ENCODE results near the gene CTCF.

CTCF gene

DNA sequence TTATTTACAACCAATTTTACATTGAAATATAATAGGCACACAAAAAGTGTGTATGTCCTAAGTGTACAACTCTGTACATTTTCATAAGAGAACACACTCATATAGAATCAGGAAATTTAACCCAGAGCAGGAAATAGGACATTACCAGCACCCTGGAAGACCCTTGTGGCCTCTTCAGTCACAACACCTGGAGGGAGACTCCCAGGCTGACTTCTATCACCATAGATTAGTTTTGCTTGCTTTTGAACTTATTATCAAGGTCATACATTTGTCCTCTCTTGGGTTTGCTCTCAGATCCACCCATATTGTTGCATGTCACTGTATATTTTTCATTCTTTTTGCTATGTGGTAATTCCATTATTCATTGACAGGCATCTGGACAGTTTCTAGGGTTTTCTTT is 27.9 kb upstream of the CTCF start:
- no peak for DNase-seq

DNA sequence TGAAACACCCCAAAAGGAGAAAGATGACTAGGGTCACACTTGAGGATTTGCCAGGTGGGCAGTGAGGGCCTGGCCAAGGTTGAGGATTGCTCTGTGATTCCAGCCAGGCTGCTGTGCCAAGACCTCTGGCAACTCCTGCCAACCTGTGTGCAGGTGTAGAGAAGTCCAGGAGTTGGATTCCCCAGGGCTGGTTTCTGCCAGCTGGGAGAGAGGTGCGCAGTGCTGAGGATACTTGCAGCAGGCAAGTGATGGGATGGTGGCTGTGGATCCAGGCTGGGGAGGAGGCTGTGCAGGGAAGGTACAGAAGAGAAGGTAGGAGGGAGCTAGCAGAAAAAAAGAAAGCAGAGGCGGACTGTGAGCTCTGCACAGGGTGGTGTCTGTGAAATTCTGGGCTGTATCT is 27.1 kb upstream of the CTCF start:
- no peak for DNase-seq

DNA sequence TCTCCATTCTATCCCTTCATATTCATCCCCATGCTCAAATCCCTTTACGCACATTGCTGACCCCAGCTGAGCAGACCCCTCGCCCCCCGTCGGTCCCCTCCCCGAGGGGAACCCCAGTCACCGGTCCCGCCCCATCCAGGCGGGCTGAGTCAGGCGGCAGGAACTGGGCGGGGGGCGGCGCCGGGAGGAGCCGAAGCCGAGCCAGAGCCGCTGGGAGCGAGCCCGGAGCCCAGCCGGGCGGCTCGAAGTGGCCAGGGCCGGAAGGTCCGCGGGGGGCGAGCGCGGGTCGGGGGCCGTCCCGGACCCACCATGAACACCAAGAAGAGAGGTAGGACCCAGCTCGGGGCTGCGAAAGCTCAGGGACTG is 25.1 kb upstream of the CTCF start:
- DNase-seq, result no peak

DNA sequence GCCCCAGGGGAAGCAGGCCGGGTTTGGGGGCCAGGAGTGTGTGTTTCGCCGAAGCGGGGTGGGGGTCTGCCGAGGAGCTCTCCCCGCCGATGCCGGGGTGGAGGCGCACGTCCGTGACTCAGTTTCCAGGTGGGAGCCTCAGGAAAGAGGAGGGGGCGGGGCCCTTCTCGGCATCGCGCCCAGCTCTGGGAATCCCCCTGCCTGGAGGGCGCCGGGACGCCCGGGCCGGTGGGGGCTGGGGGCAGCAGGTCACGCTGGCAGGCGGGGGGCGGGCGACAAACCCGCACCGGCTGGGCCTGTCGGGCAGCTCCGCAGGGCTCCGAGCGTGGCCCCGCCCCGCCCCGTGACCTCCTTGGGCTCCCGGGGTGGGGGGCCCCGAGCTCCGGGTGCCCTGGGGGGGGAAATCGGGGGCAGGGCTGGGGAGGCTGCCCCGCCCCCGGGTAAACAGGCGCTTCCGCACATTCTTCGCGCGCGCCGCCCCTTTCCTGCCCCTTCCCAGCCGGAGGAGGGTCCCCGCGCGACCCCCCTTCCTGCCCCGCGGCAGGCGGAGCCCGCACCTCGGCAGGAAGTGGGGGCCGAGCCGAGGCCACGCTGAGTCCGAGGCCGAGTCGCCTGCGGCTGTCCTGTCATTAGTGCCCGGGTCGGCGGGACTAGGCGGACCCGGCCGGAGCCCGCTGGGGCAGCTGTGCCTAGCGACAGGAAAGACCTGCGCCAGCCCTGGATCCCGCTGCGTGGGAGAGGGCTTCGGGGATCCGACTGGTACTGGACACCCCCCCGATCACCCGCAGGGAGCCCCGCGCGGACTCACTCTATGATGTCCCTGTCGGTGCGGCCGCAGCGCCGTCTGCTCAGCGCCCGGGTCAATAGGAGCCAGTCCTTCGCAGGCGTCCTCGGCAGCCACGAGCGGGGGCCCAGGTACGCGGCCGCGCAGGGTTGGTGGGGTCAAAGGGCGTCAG is 24.4 kb upstream of the CTCF start:
- DNase-seq, result no peak

DNA sequence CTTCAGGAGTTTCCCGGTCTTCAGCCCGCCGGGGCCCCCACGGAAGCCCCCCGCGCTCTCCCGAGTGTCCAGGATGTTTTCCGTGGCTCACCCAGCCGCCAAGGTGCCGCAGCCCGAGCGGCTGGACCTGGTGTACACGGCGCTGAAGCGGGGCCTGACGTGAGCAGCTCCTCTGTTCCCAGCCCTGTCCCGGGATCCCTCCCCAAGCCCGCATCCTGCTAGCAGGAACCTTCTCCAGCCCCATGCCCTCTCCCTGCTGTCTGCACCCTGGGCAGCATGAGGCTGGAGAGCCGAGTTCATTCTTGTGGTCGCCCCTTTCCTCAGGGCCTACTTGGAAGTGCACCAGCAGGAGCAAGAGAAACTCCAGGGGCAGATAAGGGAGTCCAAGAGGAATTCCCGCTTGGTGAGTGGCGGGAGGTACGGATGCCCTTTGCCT is 23.6 kb upstream of the CTCF start:
- no peak for DNase-seq

DNA sequence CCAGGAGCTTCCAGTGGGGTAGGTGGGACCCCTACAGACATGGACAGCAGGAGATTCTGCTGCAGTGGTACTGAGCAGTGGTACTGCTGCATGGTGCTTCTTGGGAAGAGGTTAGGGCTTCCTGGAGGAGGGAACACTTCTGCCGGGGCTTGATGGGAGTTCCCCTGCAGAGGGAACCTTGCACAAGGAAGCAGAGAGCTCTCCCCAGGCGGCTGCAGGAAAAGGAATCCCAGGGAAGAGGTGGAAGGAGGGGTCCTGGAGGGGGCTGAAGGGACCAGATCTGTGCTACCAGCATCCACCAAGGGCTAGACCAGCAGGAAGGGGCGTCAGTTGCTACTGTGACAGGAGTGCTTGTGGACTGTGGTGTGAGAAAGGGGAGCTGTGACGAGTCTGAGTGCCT is 23.1 kb upstream of the CTCF start:
- no peak for DNase-seq

DNA sequence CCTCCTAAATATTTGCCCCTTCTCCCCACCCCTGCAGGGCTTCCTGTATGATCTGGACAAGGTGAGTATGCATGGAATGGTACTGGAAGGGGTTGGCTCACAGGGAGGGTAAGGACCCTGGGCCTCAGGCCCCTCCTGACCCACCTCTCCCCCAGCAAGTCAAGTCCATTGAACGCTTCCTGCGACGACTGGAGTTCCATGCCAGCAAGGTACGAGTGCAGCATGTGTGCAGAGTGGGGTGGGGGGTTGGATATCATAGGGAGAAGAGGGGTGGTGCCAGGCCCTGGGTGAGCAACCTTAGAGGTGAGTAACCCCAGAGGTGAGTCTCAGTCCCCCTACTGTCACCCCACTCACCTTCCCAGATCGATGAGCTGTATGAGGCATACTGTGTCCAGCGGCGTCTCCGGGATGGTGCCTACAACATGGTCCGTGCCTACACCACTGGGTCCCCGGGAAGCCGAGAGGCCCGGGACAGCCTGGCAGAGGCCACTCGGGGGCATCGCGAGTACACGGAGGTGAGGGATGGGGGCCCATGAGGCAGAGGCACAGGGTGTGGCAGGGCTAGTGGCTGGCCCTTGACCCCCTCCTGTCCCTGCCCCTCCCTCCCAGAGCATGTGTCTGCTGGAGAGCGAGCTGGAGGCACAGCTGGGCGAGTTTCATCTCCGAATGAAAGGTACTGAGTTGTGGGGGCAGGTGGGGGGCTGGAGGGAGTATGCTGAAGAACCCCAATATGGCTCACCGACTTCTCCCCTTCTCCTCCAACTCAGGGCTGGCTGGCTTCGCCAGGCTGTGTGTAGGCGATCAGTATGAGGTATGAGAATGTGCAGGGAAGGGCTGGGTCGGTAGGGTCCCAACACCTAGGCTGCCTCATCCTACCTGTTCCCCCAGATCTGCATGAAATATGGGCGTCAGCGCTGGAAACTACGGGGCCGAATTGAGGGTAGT is 22.4 kb upstream of the CTCF start:
- DNase-seq, result no peak

DNA sequence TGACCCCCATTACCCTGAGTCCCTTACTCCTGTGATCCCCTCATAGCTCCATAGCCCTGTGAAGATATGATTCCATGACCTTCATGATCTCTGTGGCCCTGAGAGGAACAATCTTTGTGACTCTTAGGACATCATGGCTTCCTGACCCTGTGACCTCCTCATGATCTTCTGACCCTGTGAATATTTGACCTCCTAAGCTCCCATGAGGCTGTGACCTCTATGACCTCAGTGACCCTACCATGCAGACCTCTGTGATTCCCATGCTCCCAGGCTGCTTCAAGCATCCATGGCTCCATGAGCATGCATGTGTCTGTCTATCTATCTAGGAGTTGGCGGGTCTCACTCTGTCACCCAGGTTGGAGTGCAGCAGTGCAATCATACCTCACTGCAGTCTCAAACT is 21.6 kb upstream of the CTCF start:
- DNase-seq, result no peak

DNA sequence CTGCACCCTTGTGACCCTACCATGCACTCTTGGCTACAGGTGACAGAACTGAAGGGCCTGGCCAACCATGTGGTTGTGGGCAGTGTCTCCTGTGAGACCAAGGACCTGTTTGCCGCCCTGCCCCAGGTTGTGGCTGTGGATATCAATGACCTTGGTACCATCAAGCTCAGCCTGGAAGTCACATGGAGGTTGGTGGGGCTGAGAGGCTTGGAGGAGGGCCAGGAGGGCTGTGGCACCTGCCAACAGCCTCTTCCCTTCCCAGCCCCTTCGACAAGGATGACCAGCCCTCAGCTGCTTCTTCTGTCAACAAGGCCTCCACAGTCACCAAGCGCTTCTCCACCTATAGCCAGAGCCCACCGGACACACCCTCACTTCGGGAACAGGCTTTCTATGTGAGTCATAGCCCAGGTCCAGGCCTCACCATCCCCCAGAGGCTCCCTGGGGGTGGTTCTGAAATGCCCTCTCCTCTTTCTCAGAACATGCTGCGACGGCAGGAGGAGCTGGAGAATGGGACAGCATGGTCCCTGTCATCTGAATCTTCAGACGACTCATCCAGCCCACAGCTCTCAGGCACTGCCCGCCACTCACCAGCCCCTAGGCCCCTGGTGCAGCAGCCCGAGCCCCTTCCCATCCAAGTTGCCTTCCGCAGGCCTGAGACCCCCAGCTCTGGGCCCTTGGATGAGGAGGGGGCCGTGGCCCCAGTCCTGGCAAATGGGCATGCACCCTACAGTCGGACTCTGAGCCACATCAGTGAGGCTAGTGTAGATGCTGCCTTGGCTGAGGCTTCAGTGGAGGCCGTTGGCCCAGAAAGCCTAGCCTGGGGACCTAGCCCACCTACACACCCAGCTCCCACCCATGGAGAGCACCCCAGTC is 20.7 kb upstream of the CTCF start:
- no peak for DNase-seq

DNA sequence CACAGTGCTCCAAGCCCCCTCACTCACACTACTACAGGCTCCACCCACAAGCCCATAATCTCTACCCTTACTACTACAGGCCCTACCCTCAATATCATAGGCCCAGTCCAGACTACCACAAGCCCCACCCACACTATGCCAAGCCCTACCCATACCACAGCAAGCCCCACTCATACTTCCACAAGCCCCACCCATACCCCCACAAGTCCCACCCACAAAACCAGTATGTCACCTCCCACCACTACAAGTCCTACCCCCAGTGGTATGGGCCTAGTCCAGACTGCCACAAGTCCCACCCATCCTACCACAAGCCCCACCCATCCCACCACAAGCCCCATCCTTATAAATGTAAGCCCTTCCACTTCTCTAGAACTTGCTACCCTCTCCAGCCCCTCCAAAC is 19.9 kb upstream of the CTCF start:
- no peak for DNase-seq

DNA sequence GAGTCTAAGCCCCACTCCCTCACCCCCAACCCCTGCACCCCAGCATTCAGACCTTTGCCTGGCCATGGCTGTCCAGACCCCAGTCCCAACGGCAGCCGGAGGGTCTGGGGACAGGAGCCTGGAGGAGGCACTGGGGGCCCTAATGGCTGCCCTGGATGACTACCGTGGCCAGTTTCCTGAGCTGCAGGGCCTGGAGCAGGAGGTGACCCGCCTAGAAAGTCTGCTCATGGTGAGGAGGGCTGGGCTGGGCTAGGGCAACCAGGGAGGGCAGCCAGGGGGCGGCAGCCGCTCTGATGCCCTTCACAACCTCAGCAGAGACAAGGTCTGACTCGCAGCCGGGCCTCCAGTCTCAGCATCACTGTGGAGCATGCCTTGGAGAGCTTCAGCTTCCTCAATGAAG is 19.3 kb upstream of the CTCF start:
- DNase-seq, result no peak

DNA sequence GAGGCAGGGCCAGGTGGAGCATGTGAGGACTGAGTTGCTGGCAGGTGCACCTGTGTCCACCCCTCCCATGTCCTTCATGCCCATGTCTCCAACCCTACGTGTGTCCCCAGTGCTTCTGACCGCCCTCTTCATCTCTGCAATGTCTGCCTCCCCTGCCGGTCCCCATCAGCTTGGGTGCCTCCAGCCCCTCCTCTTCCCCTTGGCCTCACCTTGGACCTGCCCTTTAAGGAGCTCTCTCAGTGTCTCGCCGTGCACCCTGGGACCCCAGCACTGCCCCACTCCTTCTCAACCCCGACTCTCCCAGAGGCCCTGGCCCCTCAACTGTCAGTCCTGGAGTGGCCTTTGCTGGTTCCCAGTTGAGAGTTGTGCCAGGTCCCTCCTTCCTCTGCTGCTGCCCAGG is 18.7 kb upstream of the CTCF start:
- DNase-seq, result no peak

DNA sequence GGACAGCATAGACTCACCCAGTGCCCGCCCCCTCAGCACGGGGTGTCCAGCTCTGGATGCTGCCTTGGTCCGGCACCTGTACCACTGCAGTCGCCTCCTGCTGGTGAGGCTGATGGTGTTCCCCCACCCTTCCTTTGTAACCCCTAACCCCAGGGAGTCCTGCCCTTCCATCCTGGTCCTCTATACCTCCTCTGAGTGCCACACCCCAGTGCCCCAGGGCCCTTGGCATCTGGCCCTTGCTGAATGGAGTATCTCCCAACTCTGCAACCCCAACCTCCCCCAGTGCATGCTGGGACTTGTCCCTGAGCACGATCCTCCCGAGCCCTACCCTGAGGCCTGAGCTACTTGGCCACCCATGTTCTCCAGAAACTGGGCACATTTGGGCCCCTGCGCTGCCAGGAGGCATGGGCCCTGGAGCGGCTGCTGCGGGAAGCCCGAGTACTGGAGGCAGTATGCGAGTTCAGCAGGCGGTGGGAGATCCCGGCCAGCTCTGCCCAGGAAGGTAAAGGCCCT is 17.9 kb upstream of the CTCF start:
- DNase-seq, result no peak

DNA sequence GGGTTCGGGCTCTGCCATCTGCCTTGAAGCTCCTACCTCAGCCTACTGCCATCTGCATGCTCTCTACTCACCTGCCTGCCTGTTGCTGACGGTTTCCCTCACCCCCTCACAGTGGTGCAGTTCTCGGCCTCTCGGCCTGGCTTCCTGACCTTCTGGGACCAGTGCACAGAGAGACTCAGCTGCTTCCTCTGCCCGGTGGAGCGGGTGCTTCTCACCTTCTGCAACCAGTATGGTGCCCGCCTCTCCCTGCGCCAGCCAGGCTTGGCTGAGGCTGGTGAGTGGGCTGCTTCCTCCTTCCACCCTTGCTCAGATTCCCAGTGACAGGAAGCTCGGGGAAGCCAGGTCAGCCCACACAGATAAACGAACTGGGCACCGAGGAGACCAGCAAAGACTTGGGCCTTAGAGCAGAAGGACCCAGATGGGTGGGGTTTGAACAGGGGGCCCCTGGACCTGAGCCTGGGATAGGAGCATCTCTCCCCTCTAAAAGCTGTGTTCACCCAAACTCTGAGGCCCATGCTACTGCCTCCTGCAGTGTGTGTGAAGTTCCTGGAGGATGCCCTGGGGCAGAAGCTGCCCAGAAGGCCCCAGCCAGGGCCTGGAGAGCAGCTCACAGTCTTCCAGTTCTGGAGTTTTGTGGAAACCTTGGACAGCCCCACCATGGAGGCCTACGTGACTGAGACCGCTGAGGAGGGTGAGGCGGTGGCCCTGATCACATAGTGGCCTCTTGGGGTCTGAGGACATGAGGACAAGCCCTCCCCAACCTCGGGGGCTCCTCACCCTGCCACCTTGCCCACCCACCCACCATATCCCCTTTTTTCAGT is 17.3 kb upstream of the CTCF start:
- no peak for DNase-seq

DNA sequence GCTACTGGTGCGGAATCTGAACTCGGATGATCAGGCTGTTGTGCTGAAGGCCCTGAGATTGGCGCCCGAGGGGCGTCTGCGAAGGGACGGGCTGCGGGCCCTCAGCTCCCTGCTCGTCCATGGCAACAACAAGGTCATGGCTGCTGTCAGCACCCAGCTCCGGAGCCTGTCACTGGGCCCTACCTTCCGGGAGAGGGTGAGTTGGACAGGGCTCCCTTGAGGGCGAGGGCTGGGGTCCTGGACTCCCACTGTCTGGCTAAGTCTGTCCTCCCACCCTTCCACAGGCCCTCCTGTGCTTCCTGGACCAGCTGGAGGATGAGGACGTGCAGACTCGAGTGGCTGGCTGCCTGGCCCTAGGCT is 16.7 kb upstream of the CTCF start:
- DNase-seq, result no peak

DNA sequence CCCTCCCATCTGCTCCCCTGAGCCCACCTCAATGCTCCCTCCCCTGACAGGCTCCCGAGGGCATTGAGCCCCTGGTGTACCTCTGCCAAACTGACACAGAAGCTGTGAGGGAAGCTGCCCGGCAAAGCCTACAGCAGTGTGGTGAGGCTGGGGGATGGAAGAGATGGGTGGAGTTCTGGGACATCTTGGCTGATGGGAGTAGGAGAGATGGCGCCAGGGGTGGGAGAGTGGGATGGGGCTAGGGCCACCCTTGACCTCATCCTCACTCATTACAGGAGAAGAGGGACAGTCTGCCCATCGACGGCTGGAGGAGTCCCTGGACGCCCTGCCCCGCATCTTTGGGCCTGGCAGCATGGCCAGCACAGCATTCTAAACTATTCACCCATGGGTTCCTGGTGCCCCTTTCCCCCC is 16.2 kb upstream of the CTCF start:
- no peak for DNase-seq

DNA sequence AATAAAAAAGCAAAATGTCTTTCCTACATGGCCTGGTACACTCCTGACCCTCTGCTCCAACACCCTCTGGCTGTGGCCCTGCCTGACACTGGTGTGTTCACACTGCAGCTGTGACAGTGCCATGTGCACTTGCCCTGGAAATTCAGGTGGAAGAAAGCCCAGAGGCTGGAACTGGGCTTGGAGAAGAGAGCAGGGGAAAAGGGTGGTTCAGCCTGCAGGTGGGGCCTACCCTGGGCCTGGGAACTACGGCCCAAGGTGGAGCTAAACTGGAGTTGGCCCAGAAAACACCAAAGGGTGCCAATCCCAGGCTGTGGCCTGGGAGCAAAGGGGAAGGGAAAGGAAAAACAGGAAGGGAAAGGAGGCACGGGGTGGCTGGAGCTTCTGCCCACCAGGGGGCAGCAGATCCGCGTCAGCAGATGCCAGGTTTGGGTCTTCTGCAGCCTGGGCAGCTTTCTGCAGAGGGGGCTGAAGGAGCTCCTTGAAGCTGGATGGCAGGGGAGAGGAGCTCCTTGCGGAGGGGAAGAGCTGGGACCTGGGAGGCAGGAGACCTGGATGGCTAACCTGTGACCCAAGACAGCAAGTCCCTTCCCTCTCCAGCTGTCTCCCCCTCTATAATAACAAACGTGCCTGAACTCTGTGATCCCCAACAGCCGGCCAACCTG is 15.4 kb upstream of the CTCF start:
- DNase-seq, result no peak

DNA sequence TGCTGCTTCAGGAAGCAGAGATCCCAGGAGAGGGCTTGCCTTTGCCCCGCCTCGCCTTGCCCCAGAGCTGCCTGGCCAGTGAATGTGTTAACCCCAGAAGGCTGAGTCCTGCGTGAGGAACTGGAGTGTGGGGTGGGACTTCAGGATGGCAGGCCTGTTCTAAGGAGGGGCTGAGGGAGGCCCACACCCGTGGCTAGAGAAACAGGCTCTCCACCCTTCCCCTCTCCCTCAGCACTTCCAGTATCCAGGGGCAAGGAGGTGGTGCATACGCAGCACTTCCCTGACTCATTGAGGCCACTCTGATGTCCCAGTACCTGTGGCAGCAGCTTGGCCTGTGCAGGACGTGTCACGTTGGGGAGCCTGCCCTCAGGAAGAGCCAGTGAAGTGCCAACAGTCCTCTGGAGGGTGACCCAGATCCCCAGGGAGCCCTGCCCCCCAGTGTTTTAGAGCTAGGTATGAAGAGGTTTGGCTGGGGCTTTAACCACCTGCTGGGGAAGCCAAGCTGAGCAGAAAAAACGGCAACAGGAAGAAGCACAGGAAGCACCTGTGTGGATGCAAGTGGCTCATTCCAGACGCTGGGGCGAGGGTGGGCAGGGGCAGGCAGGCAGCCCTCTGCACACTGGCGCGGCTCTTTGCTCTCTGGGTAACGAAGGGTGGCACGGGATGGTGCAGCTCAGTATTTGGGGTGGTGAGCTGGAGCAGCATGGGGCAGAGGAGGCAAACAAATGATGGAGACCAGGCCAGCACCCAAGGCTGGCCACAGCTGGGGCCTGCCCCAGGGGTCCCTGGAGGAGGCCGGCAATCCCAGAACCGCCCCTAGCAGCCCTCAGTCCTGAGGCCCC is 14.7 kb upstream of the CTCF start:
- DNase-seq, result no peak

DNA sequence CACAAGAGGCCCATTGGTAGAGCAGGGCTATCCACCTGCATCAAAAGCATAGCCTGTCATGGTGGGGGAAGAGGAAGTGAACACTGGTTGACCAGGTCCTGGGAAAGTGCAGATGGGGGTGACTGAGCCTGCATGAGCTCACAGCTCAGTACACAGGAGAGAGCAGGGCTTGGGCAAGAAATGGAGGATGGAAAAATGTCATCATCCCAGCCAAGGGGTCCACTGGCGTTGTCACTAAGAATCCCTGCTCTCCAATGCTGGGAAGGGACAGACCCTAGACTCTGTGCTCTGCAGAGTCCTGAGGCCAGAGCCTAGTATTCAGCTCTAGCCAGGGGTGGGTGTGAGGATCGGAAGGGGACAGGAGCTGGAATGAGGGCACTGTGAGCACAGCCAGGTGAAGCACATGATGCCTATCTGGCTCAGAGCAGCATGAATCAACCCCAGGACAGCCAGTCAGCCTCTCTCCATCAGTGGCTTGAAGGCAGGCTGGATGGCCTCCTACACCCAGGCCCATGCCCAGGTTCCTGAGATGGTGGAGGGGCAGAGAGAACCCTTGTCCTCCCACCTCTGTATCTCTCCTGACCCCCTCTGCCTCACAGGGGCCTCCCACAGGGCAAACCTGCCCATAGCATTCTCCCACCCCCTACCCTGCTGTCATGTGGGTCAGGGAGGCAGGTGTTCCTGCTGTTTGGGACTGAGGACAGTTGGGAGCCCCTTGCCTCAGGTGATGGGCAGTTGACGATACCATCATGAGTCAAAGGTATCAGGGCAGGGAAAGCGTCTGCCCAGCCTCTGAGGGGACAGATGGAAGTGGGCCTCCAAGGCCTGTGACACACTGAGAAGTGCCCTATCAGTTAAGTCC is 13.8 kb upstream of the CTCF start:
- no peak for DNase-seq

Data from NCI-H774 (cell line).